Dedifferentiated amniotic fluid mesenchymal stem cell (primary cell): ENCODE measurements around the gene IFNGR2.
"Not testable (repeated sequence)": the region's sequence is repeated elsewhere in the genome, so short reads cannot be mapped to it uniquely, and the experiment has no call there.

Source experiments
- DNase-seq: peaks from one replicate; pipeline ENCODE4 v3.0.0-alpha.2; 2016; ENCODE audit errors: extremely low spot score

IFNGR2 gene, protein sequence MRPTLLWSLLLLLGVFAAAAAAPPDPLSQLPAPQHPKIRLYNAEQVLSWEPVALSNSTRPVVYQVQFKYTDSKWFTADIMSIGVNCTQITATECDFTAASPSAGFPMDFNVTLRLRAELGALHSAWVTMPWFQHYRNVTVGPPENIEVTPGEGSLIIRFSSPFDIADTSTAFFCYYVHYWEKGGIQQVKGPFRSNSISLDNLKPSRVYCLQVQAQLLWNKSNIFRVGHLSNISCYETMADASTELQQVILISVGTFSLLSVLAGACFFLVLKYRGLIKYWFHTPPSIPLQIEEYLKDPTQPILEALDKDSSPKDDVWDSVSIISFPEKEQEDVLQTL

DNA sequence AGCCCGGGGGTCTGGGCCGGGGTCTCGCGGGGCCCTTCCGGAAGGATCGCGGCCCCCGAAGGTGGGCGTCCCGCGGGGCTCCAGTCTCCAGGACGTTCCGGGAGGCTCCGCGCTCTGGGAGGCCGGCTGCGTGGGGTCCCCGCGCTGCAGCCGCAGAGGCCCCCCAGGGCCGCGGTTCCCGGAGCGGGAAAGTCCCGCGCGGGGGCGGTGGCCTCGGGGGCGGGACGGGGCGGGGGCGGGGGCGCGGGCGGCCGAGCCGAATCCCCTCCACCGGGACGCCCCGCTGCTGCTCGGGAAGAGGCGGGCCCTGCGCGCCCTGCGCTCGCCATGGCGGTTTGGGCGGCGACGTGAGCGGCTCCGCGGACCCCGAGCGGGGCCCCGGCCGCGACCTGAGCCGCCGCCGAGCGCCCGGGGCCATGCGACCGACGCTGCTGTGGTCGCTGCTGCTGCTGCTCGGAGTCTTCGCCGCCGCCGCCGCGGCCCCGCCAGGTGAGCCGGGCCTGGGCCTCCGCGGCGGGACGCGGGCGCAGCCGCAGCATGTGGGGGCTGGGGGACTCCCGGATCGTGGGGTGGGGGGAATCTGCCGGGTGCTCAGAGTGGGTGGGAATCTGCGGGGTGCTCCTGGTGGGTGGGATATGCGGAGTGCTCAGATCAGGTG lies at the start of gene IFNGR2:
Gene IFNGR2, plus strand, starts transcription at position 286 of the 658 bp plus-strand sequence. Its CDS starts 131 bp downstream, at position 417.
- DNase-seq, result no peak

DNA sequence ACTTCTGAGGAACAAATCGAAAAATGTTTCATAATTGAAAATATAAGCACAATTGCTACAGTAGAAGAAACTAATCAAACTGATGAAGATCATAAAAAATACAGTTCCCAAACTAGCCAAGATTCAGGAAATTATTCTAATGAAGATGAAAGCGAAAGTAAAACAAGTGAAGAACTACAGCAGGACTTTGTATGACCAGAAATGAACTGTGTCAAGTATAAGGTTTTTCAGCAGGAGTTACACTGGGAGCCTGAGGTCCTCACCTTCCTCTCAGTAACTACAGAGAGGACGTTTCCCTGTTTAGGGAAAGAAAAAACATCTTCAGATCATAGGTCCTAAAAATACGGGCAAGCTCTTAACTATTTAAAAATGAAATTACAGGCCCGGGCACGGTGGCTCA lies 47.9 kb upstream of the IFNGR2 start:
- no peak for DNase-seq

DNA sequence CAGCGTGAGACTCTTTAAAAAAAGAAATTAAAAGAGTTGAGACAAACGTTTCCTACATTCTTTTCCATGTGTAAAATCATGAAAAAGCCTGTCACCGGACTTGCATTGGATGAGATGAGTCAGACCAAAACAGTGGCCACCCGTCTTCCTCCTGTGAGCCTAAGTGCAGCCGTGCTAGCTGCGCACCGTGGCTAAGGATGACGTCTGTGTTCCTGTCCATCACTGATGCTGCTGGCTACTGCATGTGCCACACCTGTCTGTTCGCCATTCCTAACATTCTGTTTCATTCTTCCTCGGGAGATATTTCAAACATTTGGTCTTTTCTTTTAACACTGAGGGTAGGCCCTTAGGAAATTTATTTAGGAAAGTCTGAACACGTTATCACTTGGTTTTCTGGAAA lies 47.2 kb upstream of the IFNGR2 start:
- no peak for DNase-seq

DNA sequence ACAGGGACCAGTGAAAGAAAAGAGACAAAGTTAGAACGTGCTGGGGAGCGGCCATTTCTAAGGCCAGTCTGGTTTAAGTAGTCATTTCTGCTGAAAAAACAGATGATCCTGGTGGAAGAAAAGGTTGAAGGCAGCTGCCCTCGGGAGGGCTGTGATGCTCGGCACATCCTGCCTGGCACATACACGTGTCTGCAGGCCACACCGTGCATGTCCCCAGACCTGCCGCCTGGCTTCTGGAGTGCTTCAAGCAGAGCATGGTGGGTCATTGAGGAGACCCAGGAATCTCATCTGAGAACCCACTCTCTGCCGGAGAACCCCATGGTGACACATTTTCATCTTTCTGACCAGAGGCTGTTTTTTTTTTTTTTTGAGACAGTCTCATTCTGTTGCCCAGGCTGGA lies 46.0 kb upstream of the IFNGR2 start:
- DNase-seq, result no peak

DNA sequence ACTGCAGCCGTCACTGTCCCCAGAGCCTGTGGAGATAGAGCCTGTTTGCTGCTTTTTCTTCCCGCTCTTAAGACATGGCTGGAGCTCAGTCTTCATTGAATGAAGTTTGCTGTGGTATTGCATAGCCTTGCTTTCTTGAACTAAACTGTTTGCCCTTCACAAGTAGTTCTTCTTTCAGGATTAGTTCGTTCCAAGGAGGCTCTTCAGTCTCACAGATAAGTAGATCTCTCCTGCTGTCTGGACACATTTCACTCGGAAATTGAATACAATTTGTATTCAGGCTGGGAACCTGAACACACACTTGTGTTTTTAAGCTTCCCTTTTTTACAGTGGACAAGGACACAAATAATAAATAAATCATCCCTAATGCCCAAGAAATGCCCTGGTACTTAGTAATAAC lies 43.8 kb upstream of the IFNGR2 start:
- no peak for DNase-seq

DNA sequence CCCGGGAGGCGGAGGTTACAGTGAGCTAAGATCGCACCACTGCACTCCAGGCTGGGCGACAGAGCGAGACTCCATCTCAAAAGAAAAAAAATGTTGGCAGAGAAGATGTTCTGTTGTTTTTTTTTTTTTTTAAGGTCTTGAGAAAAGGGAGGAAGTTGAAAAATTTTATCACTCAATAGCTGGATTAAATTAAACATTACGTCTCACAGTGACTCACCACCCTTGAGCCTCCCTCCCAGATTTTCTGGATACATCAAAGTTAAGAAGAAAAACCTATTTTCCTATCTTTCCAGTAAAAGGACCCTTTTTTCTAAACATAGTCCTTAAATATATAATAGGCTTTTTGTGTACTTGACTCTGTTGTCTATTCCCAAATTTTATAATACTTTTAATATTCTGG lies 42.9 kb upstream of the IFNGR2 start:
- DNase-seq, result no peak

DNA sequence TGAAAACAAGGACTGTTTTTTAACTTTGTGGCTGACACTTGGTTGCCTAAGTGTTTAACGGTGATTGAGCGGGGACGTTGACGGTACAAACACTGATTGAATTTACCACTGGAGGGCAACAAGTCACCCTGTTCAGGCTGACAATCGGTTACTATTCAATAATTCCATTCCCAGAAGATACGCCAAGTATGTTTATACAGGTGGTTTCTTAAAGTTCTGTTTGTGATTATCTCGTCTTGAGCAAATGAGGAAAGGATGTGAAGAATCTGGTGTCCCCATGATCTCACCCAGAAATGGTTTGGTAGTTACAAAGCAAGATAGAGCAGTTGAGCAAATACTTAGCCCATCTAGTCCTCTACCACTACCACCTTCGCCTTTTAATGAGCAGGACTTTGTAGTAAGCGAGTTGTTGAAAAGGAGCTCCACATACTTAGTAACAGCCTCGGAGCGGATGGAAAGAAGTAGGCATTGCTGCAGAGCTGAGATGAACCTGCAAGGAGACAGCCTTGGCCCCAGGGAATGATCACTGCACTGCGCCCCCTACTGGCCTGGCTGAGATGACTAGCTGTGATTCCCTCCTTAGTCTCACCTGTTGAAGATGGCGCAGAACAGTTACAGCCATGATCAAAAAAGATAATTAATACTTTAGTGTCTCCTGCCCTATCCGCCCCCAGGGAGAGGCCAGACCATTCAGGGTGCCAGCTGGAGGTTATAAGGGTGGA lies 42.2 kb upstream of the IFNGR2 start:
- DNase-seq, result peak; percentile 30

DNA sequence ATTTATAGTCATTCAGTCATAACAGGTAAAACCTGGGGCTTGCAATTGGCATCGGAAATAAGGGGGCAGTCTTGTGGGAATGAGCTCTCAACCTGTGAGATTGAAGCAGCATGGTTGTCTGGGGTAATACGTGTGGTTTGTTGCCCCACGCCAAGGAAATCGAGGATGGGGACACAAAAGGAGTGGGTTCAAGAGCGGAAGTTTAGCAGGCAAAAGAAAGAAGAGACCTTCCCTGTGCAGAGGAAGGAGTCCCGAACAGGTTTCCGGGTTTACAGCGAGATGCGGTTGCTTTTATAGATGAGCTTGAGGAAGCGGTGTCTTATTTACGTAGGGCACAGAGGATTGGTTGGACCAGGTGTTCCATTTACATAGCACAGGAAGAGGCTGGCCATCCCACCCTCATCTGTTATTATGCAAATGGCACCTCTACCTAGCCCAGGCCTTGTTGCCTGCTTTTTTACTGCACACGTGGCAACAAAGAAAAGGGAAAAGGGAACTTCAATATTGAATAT lies 41.1 kb upstream of the IFNGR2 start:
- DNase-seq, result no peak

DNA sequence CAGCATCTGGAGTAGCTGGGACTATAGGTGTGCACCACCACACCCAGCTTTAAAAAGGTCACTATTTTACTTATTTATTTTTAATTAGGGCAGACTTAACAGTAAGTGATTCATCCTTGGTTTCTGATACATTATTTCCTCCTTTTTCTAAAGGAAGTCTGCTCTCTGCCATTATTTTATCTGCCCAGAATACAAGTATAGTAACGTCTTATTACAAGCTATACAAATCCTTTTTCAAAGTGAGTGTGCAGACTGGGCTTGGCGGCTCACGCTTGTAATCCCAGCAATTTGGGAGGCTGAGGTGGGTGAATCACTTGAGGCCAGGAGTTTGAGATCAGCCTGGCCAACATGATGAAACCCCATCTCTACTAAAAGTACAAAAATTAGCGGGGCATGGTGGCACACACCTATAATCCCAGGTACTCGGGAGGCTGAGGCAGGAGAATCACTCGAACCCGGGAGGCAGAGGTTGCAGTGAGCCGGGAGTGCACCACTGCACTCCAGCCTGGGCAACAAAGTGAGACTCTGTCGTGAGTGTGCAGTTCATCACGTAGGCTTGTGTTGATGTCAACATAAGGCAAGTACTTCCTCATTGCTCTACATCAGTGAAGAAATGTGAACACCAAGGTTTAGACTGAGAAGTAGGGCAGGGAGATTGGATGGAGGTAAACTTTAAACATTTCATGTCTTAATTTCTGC lies 39.2 kb upstream of the IFNGR2 start:
- not testable (repeated sequence) for DNase-seq

DNA sequence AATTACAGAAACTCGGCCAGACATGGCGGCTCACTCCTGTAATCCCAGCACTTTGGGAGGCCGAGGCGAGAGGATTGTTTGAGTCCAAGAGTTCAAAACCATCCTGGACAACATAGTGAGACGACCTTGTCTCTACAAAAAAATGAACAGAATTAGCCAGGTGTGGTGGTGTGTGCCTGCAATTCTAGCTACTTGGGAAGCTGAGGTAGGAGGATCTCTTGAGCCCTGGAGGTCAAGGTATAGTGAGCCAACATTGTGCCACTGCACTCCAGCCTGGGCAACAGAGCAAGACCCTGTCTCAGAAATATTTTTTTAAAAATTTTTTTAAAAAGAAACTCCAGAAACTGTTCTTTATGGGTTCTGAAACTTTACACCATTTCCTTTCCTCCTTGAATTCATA lies 38.4 kb upstream of the IFNGR2 start:
- DNase-seq, result no peak

DNA sequence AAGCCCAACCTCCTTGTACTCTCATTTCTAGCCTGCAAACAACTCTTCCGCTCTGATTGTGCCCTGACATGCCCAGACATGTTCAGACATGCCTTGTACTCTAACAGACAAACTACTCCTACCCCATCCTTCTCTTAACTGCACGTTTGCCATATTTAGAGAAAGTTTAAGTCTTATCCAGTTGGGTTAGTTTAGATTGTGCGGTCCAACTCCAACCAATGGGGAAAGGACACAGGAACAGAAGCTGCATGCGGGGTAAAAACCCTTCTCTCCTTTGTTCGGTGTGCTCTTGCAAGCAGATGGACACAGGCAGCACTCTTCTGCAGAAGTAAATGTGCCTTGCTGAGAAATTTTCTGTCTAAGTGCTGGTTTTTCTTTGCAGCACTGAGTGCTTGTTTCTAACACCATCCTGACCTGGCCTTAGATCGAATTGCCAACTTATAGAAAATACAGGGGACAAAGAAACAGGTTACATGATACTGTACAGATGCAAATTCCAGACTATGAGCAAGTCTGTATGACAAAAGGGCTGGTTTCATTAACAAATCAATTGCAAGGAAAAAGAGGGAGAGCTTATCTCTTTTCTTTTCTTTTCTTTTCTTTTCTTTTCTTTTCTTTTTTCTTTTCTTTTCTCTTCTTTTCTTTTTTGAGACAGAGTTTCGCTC lies 35.8 kb upstream of the IFNGR2 start:
- DNase-seq, result no peak

DNA sequence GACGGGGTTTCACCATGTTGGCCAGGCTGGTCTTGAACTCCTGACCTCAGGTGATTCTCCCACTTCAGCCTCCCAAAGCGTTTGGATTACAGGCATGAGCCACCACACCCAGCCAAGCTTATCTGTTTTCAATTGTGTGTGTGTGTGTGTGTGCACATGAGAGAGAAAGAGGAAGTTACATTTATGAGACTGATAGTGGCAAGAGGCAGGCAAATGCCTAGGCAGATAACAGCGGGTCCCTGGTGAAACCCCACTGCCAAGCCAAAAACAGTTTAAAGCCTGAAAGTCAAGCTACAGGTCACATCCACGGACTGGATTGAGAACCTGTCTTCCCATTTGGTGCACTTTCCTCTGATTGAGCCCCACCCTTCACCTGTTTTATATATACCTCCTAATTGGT lies 35.1 kb upstream of the IFNGR2 start:
- DNase-seq, result no peak

DNA sequence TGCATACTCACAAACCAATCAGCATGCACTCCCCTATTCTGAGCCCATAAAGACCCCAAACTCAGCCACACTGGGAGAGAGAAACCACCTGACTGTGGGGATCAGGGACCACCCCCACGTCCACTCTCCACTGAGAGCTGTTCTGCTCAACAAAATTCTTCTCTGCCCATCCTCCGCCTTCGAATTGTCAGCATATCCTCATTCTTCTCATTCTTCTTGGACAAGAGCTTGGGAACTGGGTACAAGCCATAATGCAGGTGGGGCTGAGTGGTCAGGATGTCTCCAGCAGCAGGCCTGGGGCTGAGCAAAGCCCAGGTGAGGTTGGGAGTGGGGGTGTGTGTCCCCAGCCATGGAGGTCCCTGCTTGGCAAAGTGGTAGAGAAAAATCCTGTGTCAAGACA lies 34.6 kb upstream of the IFNGR2 start:
- DNase-seq, result no peak

DNA sequence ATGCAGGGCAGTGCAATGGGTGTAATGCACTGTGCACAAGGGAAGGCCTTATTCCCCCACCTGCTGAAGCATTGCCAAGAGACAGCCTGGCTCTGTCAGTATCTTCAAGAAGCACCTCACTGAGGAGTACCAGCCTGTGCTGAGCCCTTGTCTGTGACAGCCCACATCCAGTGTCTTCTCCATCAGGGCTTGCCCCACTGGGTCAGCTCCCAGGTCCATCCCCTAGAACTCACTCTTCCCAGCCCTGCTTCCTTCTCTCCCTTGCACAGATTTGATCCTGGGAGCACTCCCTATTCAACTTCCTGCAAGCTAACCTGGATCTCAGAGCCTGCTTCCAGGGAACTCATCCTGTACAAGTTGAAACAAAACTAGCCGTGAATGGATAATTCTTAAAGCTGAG lies 33.6 kb upstream of the IFNGR2 start:
- DNase-seq, result no peak

DNA sequence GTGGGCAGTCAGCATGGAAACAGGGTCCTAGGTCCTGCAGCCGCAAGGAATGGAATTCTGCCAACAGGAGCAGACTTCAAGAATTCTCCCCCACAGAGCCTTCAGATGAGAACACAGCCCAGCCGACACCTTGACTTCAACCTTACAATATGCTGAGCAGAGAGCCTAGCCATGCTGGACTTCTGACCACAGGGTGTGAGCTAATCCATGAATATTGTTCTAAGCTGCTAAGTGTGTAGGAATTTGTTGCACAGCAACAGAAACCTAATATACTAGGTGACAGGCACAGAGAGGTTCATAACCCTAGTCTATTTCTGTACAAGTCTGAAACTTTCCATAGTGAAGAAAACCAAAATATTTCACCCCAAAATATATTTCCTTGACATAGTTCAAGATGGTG lies 32.9 kb upstream of the IFNGR2 start:
- DNase-seq, result no peak

DNA sequence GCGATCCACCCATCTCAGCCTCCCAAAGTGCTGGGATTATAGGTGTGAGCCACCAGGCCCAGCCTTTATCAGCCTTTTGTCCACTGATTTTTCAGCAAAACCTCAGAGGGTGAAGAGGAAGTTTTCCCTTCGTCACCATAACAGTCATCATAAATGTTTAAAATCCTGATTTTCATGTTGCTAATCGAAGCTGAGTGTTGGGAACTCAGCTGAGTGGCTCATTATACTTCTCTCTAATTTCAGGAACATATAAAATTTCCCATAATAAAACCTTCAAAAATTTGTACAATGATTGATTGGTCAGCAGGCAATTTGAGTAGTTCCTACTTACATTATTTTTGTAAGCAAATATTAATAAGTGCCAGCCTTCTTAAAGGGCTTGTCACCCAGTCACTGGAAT lies 31.8 kb upstream of the IFNGR2 start:
- DNase-seq, result no peak

DNA sequence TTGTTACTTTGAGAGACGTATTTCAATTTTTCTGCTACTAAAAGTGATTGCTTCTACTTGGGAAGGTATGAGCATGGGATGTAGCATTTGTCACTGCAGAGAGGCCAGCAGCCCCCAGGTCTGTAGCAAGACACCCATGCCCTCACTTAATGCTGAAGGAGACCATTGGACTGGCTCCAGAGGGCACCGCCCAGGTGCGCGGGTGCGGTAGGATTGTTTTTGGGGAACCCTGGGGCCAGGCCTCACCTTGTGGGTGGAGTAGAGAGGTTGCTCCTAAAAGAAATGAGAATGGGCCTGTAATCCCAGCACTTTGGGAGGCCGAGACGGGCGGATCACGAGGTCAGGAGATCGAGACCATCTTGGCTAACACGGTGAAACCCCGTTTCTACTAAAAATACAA lies 30.6 kb upstream of the IFNGR2 start:
- DNase-seq, result no peak

DNA sequence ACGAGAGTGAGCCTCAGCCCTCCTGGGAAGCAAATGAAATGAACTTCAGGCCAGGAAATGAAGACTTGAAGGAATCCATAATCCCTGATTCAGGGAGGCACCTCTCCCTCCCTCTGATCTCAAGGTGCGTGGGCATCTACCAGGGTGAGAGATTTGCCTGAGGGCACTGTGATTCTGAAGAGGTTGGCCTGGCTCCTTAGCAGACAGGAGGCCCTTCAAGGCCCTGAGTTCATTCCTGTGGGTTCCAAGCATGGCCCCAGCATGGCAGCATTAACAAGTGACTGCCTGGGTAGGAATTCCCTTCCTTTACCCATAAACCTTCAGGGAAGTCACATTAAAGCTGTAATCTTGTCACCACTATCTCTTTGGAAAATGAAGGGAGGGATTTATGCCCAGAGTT lies 29.8 kb upstream of the IFNGR2 start:
- no peak for DNase-seq

DNA sequence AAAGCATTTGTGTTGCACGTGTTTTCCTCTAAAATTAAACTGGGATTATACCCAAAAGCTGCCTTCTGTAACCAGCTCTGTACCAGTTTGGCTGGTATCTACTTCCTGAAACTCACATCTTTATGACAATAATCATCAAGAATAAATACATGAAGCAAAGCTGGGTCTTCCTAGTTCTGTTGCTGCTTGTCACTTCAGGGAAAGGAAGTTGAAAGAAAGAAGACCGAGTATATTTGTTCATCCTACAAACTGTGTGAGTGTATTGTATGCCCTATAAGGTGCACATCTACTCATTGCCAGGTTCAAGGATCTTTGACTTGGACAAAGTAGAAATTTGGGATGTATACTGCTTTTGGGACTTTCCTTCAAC lies 29.1 kb upstream of the IFNGR2 start:
- no peak for DNase-seq

DNA sequence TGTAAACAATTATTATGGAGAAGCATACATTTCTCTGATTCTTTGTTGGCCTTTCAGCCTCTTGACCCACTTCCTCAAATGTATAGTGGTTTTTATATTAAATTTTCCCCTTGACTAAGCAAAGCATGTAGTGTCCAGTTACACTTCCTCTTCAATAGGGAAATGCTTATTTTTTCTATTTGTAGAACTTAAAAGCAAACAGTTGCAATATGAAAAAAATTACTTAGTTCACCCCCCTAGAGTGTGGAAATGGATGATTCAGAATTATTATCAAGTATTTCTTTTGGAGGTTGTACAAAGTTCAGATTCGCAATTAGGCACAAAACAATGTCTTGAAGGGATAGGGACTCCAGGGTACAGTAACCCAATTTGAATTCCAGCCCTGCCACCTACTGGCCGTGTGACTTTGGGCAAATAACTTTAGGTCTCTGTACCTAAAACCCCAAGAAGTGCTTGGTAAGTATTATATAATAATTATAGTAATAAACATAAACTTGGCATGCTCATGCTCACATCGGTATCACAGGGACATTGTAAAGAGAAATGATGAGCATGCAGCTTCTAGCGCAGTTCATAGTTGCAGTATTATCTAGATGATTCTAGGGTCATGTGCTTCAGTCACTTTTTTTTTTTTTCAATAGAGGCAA lies 28.6 kb upstream of the IFNGR2 start:
- peak; percentile 47 for DNase-seq

DNA sequence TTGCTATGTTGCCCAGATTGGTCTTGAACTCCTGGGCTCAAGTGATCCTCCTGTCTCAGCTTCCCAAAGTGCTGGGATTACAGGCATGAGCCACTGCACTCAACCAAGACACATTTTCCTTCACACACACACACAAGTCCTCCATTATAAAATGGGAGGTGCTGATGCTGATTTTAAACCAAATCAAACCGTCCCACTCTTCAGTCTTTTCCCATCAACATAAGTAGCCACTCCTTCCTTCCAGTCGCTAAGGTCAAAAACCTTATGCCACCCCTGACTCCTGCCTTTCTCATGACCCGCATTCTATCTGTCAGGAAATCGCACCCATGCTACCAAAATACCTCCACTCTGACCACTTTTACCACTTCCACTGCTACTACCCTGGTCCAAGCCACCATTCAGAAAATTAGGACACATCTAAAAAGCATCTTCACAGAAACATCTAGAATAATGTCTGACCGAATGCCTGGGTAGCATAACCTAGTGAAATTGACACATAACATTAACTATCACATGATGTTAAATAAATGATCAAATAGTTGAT lies 28.0 kb upstream of the IFNGR2 start:
- no peak for DNase-seq
